Motor neuron (in vitro differentiated cells): Measurements from ENCODE around the gene RDX. TPM values are rescaled to one million over a fixed set of nuclear protein-coding genes. Genes with fewer than 3 reads are reported as not detected.

ENCODE experiments used
- ATAC-seq, 8 experiments: fragments of 200-7000 bp; cut with Tn5 transposase; replicated peaks in 6 of 8; 2 replicates each; pipeline ENCODE4 v1.8.0; 2021; ENCODE audit warnings: mild to moderate bottlenecking in 8 of 8, moderate library complexity in 8 of 8
- H3K27ac ChIP-seq, 2 donors: fragments of 250-450 bp; sonication (Bioruptor Pico); 2 replicates each; pipeline ENCODE4 v1.9.0; 2021; ENCODE audit warnings: antibody characterized with exemption in 2 of 2, mild to moderate bottlenecking in 2 of 2, moderate library complexity in 1 of 2
- H3K4me1 ChIP-seq, 2 donors: fragments of 250-450 bp; sonication (Bioruptor Pico); replicated peaks in 1 of 2; 2 replicates each; pipeline ENCODE4 v1.6.1; 2021; ENCODE audit warnings: antibody characterized with exemption in 2 of 2, mild to moderate bottlenecking in 2 of 2, moderate library complexity in 1 of 2
- H3K4me3 ChIP-seq, 5 donors: fragments of 250-450 bp; sonication (Bioruptor Pico); 2 replicates each; pipeline ENCODE4 v1.9.0; 2021; ENCODE audit warnings: antibody characterized with exemption in 5 of 5, mild to moderate bottlenecking in 5 of 5, moderate library complexity in 4 of 5
- WGBS, 10 experiments: fragments of 450-650 bp; shearing (Covaris generic); methylation state at CpG; one replicate each; pipeline ENCODE4 v1.0.0; 2022; 5-methylcytosine and 5-hydroxymethylcytosine counted together
- in situ Hi-C, 9 experiments: fragments of 400-800 bp; cut with MboI; loops; one replicate each; pipeline ENCODE4 v1.15.0; 2021; ENCODE audit warnings: low sequenced_read_pairs in 9 of 9, low pct_unique_long_range_greater_than_20kb in 2 of 9; ENCODE audit not compliant: unreplicated experiment in 9 of 9
- total RNA-seq, 8 experiments: library from RNA; unstranded; fragments of 300-600 nt; gene quantifications; 2 replicates each; pipeline versions ENCODE4 v1.2.3 to v1.2.4, GENCODE V29; 2022

RDX gene
- total RNA-seq, 8 experiments from 2014 or later: 40.4 to 122 (median 52.9) TPM

DNA sequence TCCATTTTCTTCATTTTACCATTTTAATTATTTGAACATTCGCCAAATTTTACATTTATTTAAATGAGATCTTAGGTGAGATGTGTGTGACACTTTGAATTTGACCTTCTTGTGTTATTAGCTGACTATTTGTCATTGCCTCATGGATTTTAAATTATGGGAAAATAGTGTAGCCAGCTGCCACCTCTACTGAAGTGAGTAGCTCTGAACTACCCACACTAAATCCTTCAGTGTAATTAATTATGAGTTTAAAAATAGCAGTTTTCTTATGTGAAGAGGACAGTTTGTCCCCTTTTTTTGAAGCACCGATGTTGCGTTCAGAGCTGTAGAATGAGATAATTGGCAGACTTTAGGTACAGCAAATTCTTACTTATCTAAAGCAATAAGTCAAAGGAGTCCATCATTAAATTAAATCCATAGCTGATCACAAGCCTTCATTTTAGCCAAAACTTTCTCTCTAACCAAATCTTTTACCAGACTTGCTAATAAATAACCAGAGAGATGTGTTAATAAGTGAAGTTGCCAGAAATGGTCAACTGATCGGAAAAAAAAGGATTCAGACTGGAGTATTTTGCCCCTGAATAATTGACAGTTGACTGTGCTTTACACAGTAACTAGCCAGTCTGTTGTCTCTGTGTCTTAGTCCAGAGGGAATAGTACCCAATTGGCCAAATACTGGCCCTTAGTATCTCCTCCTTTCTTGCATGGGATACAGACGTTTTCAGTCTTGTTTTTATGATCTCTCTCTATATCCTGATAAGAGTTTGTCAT is 128.2 kb downstream of the RDX start:
- 36 to 88% (median 77%) methylated on average over 1 to 5 of the region's 5 CpGs; no CpG with 5 or more reads in 1 of the 10 experiments for WGBS, 10 experiments
- in situ Hi-C loops: no loop called here

GRCh38 chr11:110165039-110165925 is 131.1 kb downstream of the RDX start:
- in situ Hi-C loops: no loop called here
- ATAC-seq: peak in 3 of 8 experiments; percentile 40 to 50 (median 47)
- H3K27ac ChIP-seq: no peak overlapping the region
- peaks cover 0 to 6% of the 10 kb centered on the region in 2 donors for H3K4me1 ChIP-seq
- H3K4me3 ChIP-seq: no peak overlapping the region
- WGBS, 10 experiments: 20 to 100% (median 93%) methylated on average over 1 to 15 of the region's 28 CpGs

More for the DNA sequence above, 128.2 kb downstream of the RDX start:
- Histone ChIP-seq H3K4me1 (peaks cover 0 to 6% of the 10 kb centered on the region in 2 donors), H3K27ac (no peak overlapping the region), H3K4me3 (no peak overlapping the region)
- peak in 2 of 8 experiments; percentile 71 to 73 for ATAC-seq

DNA sequence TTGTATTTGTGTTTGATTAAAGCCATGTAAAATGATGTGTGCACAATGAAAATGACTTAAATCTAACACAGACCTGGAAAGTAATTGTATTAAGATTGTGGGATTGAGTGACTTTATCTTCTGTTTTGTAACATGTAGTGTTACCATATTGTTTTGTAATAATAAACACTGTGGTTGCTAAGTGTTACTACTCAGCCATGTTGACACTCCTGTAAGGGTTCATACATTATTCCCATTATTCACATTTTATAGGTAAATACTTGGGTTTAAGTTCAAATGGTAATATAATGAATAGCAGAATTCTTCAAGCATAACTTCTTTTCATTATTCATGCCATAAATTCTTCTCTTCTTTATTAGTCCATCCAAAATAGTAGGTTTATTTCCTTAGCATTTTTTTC is 134.2 kb downstream of the RDX start:
- no peaks in the 10 kb centered on the region for H3K4me1 ChIP-seq
- peak in 3 of 8 experiments; percentile 53 to 93 (median 68) for ATAC-seq
- in situ Hi-C loops: no loop called here
- H3K4me3 ChIP-seq: no peak overlapping the region
- no peak overlapping the region for H3K27ac ChIP-seq

DNA sequence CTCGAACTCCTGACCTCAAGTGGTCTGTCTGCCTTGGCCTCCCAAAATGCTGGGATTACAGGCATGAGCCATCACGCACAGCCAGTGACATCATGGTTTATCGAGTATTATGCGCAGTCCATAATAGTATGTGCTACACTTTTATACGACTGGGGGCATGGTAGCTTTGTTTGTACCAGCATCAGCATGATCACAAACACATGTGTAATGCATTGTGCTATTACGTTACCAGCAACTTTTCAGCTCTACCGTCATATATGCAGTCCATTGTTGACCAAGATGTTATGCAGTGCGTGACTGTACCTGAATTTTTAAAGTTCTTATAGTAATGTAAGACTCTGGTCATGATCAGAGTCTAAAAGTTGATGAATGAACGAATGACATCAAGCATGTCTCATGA is 135.4 kb downstream of the RDX start:
- no peak overlapping the region for H3K27ac ChIP-seq
- H3K4me3 ChIP-seq: no peak overlapping the region
- H3K4me1 ChIP-seq: no peaks in the 10 kb centered on the region
- no peak for ATAC-seq
- in situ Hi-C loops: no loop called here
- 40 to 100% (median 90%) methylated on average over 1 to 9 of the region's 9 CpGs for WGBS, 10 experiments

GRCh38 chr11:110160437-110160836 is 136.0 kb downstream of the RDX start:
- in situ Hi-C loops: no loop called here
- H3K27ac ChIP-seq: no peak overlapping the region
- no peak overlapping the region for H3K4me3 ChIP-seq
- H3K4me1 ChIP-seq: no peaks in the 10 kb centered on the region
- peak in 3 of 8 experiments; percentile 24 to 60 (median 56) for ATAC-seq
- 37 to 100% (median 73%) methylated on average over 1 to 2 of the region's 2 CpGs for WGBS, 10 experiments

DNA sequence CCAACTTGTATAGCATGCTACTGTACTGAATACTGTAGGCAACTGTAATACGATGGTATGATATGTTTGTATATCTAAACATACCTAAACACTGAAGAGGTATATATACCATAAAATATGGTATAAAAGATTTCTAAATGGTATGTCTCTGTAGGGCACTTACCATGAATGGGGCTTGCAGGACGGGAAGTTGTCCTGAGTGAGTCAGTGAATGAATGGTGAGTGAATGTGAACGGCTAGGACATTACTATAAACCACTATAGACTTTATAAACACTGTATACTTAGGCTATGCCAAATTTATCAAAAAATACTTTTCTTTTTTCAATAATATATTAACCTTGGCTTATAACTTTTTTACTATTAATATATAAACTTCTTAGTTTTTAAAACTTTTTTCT is 136.4 kb downstream of the RDX start:
- no peak overlapping the region for H3K4me3 ChIP-seq
- no peak overlapping the region for H3K27ac ChIP-seq
- WGBS, 10 experiments: 42 to 100% (median 88%) methylated on average over 1 to 3 of the region's 3 CpGs
- H3K4me1 ChIP-seq: no peaks in the 10 kb centered on the region
- ATAC-seq: no peak
- in situ Hi-C loops: no loop called here

DNA sequence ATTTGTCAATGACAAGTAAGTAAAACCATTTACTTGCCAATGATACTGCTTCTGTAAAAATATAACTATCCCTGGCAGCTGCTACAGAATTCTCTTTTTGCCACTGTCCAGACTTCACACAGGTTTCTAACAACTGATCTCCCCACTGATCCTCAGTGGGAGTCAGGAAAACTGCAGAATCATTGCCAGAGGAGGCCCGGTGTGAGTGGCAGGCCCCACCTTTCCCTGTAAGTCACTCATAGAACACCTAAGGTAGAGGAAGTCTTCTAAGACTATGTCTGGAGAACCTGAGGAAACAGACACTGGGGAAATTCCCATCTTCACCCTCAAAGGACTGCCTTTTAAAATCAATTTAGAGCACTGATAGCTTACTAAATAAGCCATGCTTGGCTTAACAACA is 136.9 kb downstream of the RDX start:
- ATAC-seq: no peak
- H3K27ac ChIP-seq: no peak overlapping the region
- WGBS, 10 experiments: 86 to 100% methylated on average over 1 of the region's 1 CpG; no CpG with 5 or more reads in 8 of the 10 experiments
- no peak overlapping the region for H3K4me3 ChIP-seq
- in situ Hi-C loops: no loop called here
- H3K4me1 ChIP-seq: no peaks in the 10 kb centered on the region

- WGBS, 10 experiments: 80 to 100% (median 91%) methylated on average over 3 to 9 of the region's 9 CpGs
- Histone ChIP-seq H3K4me3 (no peak overlapping the region), H3K4me1 (no peaks in the 10 kb centered on the region), H3K27ac (no peak overlapping the region)
- ATAC-seq: no peak
- in situ Hi-C loops: no loop called here
Observed at GRCh38 chr11:110158317-110159200, 137.9 kb downstream of the RDX start.

DNA sequence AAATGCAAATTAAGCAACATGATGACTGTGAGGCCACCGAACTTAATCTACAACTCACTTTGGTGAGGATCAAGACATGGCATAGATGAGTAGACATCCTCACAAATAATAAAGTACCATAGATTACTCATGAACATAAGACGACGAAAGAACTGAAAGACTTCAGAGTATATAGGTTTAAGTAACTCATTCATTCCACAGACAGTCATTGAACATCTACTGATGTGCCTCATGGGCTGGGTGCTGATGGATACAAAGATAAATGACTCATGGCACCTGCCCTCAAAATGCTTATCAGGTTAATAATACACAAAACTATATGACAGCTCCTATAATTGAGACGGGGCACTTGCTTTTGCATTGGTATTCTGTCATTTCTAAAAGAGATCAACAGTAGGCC is 139.9 kb downstream of the RDX start:
- whole genome bisulfite sequencing, 10 experiments: 70 to 100% (median 90%) methylated on average over 1 to 4 of the region's 4 CpGs; no CpG with 5 or more reads in 1 of the 10 experiments
- peaks cover 0 to 3% of the 10 kb centered on the region in 2 donors for H3K4me1 ChIP-seq
- no peak overlapping the region for H3K27ac ChIP-seq
- H3K4me3 ChIP-seq: no peak overlapping the region
- no peak for ATAC-seq
- in situ Hi-C loops: no loop called here

- ATAC-seq: no peak
- H3K27ac ChIP-seq: no peak overlapping the region
- peaks cover 0 to 10% of the 10 kb centered on the region in 2 donors for H3K4me1 ChIP-seq
- in situ Hi-C loops: no loop called here
- no peak overlapping the region for H3K4me3 ChIP-seq
Observed at GRCh38 chr11:110153474-110153873, 142.9 kb downstream of the RDX start.

- in situ Hi-C loops: no loop called here
- WGBS, 10 experiments: 17 to 100% (median 73%) methylated on average over 1 of the region's 1 CpG
- ATAC-seq: no peak
- Histone ChIP-seq H3K4me1 (peaks cover 0 to 10% of the 10 kb centered on the region in 2 donors), H3K4me3 (no peak overlapping the region), H3K27ac (no peak overlapping the region)
Observed at GRCh38 chr11:110152199-110152598, 144.2 kb downstream of the RDX start.

DNA sequence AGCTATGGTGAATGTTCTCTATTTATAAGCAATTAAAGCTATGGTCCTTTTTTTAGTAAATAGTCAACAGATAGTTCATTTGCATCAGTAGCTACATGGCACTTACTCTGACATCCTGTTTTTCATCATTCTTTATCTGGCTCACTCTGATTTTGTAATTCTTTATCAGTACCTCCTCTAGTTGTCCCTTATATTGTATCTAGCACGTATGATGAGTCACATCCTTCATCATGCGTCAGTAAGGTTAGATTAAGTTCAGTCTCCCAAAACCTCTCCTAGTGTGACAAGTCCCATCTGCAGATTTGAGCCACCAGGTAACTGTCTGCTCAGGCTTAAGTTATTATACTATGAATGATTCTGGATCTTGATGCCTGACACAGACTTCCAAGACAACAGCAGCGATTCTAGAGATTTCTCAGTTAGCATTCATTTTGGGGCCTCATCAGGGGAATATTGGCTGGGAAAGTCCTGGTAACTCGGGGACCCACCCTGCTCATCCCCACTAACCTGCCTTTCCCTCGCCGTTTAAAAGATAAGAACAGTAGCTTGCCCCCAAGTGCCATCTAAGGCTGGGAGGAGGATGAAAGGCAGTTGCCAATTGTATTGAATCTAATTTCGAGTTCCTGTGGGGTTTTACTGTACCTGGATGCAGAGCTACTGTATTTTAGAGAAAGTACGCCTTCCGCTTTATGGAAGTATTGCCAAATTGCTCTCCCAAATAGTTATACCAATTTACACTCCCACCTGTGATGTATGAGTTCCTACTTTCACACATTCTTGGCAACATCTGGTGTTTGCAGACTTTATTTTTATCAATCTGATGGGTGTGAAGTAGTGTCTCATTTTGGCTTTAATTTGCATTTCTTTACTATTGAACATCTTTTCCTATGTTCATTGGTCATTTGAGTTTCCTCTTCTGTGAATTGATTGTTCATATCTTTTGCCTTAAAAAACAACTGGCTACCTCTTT is 147.4 kb downstream of the RDX start:
- WGBS, 10 experiments: 40 to 100% (median 75%) methylated on average over 2 to 9 of the region's 9 CpGs; no CpG with 5 or more reads in 1 of the 10 experiments
- Histone ChIP-seq H3K4me1 (peaks cover 0 to 10% of the 10 kb centered on the region in 2 donors), H3K4me3 (no peak overlapping the region), H3K27ac (no peak overlapping the region)
- in situ Hi-C loops: no loop called here
- peak in 3 of 8 experiments; percentile 11 to 57 (median 35) for ATAC-seq
